Calu3 (cell line): ENCODE data around the gene COL20A1. TPM values are rescaled to one million over a fixed set of nuclear protein-coding genes. Genes with fewer than 3 reads are reported as not detected.

Experiments used
- BruUV-seq: library from RNA; stranded (reverse); fragments of 400-500 nt; replicated peaks from 2 replicates; lab custom pipeline; 2021; lab: Mats Ljungman, UMichigan
- CTCF ChIA-PET: fragments of 300-600 bp; sonication (Branson Sonifier 250); formaldehyde crosslinking; loops from one replicate; lab custom pipeline; 2022; ENCODE audit warnings: antibody characterized with exemption; lab: Charles Lee
- DNase-seq: peaks from one replicate; pipeline ENCODE4 v3.0.0; 2022
- H3K27ac Mint-ChIP-seq: one replicate; pipeline ENCODE4 v1.8.0; 2022; ENCODE audit warnings: mixed read lengths; ENCODE audit not compliant: unreplicated experiment
- H3K27me3 Mint-ChIP-seq: one replicate; pipeline ENCODE4 v1.8.0; 2022; ENCODE audit warnings: mixed read lengths; ENCODE audit not compliant: unreplicated experiment
- H3K36me3 Mint-ChIP-seq: one replicate; pipeline ENCODE4 v1.8.0; 2022; ENCODE audit warnings: mild to moderate bottlenecking, moderate library complexity, mixed read lengths; ENCODE audit not compliant: insufficient read depth, unreplicated experiment
- H3K4me1 Mint-ChIP-seq: one replicate; pipeline ENCODE4 v1.8.0; 2022; ENCODE audit warnings: mild to moderate bottlenecking, low read depth, mixed read lengths; ENCODE audit not compliant: unreplicated experiment
- H3K4me3 Mint-ChIP-seq: one replicate; pipeline ENCODE4 v1.8.0; 2022; ENCODE audit warnings: mild to moderate bottlenecking, low read depth, moderate library complexity, mixed read lengths; ENCODE audit not compliant: unreplicated experiment
- H3K9me3 Mint-ChIP-seq: one replicate; pipeline ENCODE4 v1.8.0; 2022; ENCODE audit warnings: low read depth, mixed read lengths; ENCODE audit not compliant: unreplicated experiment
- CTCF ChIP-seq: fragments of 200-600 bp; IDR thresholded peaks from one replicate; pipeline ENCODE4 v1.8.0; 2022; ENCODE audit warnings: antibody characterized with exemption; ENCODE audit not compliant: unreplicated experiment
- intact Hi-C: fragments of 100-400 bp; cut with micrococcal nuclease; formaldehyde crosslinking; loops from one replicate; pipeline ENCODE4 v1.10.0; 2022; ENCODE audit not compliant: unreplicated experiment
- total RNA-seq: library from RNA; stranded (reverse); gene quantifications from 2 replicates; pipeline ENCODE4 v1.2.3, GENCODE V29; 2022

COL20A1 gene
- total RNA-seq, 1 experiment from 2014 or later = not detected

- TF ChIP-seq CTCF = no peak
- CTCF ChIA-PET = interaction anchor here (1.3 to 4.5 kb wide), 2 partner anchors 14 to 72 kb away, joined by 5 to 21 read pairs; no protein-coding TSS in a partner anchor
- no peak overlapping the region for H3K27ac Mint-ChIP-seq
- H3K4me3 Mint-ChIP-seq = no peak overlapping the region
- H3K9me3 Mint-ChIP-seq = no peaks in the 10 kb centered on the region
- H3K36me3 Mint-ChIP-seq = peaks cover 25% of the 10 kb centered on the region
- BruUV-seq = no TSS peak
- intact Hi-C loops = no loop called here
- DNase-seq = no peak
- H3K27me3 Mint-ChIP-seq = peaks cover 84% of the 10 kb centered on the region
- H3K4me1 Mint-ChIP-seq = no peaks in the 10 kb centered on the region
These were observed 2.0 kb downstream of the COL20A1 start for GRCh38 chr20:63295018-63295417.

- CTCF ChIA-PET = interaction anchor here (1.3 to 4.5 kb wide), 2 partner anchors 13 to 72 kb away, joined by 5 to 21 read pairs; no protein-coding TSS in a partner anchor
- no TSS peak for BruUV-seq
- H3K27ac Mint-ChIP-seq = no peak overlapping the region
These were observed 2.4 kb downstream of the COL20A1 start for GRCh38 chr20:63295422-63295821.

GRCh38 chr20:63295846-63296245 is 2.9 kb downstream of the COL20A1 start:
- no peak for DNase-seq
- Mint-ChIP-seq H3K4me1 (no peaks in the 10 kb centered on the region), H3K36me3 (peaks cover 18% of the 10 kb centered on the region), H3K9me3 (no peaks in the 10 kb centered on the region), H3K4me3 (no peak overlapping the region), H3K27ac (no peak overlapping the region), H3K27me3 (peaks cover 92% of the 10 kb centered on the region)
- no TSS peak for BruUV-seq
- CTCF ChIA-PET = interaction anchor here (1.3 to 4.5 kb wide), 2 partner anchors 13 to 73 kb away, joined by 5 to 21 read pairs; no protein-coding TSS in a partner anchor
- no peak for TF ChIP-seq CTCF
- intact Hi-C loops = no loop called here

More at GRCh38 chr20:63295422-63295821, 2.4 kb downstream of the COL20A1 start:
- no peak for DNase-seq
- Mint-ChIP-seq H3K36me3 (peaks cover 23% of the 10 kb centered on the region), H3K4me1 (no peaks in the 10 kb centered on the region), H3K9me3 (no peaks in the 10 kb centered on the region), H3K27me3 (peaks cover 88% of the 10 kb centered on the region), H3K4me3 (no peak overlapping the region)
- TF ChIP-seq CTCF = no peak
- intact Hi-C loops = no loop called here

GRCh38 chr20:63296531-63297299 is 3.7 kb downstream of the COL20A1 start:
- Mint-ChIP-seq H3K4me1 (no peaks in the 10 kb centered on the region), H3K9me3 (peaks cover 3% of the 10 kb centered on the region), H3K27me3 (peaks cover 100% of the 10 kb centered on the region), H3K36me3 (peaks cover 14% of the 10 kb centered on the region), H3K27ac (no peak overlapping the region), H3K4me3 (no peak overlapping the region)
- DNase-seq = no peak
- TF ChIP-seq CTCF = no peak
- no TSS peak for BruUV-seq
- intact Hi-C loops = no loop called here
- CTCF ChIA-PET = interaction anchor here (0.7 to 4.5 kb wide), 2 partner anchors 12 to 72 kb away, joined by 3 to 21 read pairs; no protein-coding TSS in a partner anchor
